ENCODE data around the gene PAQR3.
A peak's percentile ranks its signal among the peaks of the same experiment; 100 is the strongest.
"Not testable (repeated sequence)": the region's sequence is repeated elsewhere in the genome, so short reads cannot be mapped to it uniquely, and the experiment has no call there.

The PAQR3 gene

DNA sequence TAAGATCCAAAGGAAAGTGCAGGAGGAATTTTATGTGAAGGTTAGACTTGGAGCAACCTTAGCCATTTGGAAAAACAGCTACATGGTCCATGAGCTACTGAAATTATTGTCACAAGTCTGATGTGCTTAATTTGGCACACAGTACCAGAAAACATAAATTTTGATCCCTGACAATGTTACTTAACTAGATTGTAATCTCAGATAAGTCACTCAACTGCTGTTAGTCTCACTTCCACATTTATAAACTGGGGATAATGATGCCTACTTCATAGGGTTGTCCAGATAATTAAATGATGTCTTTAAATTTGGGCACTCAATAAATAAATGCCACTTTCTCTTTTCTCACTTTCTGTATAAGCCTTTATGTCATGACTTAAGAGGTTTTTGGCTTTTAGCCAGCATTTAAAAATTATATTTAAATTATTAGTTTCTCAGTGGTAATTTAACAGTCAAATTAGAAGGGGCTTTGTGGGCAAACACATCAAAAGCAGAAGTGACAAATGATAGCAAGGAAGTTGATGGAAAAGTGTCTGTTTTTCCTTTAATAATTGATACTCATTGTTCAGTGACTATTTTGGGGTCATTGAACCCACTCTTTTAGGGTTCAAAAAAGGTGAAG, 58.3 kb downstream of the PAQR3 start:
- TF ChIP-seq, protein P1, sequence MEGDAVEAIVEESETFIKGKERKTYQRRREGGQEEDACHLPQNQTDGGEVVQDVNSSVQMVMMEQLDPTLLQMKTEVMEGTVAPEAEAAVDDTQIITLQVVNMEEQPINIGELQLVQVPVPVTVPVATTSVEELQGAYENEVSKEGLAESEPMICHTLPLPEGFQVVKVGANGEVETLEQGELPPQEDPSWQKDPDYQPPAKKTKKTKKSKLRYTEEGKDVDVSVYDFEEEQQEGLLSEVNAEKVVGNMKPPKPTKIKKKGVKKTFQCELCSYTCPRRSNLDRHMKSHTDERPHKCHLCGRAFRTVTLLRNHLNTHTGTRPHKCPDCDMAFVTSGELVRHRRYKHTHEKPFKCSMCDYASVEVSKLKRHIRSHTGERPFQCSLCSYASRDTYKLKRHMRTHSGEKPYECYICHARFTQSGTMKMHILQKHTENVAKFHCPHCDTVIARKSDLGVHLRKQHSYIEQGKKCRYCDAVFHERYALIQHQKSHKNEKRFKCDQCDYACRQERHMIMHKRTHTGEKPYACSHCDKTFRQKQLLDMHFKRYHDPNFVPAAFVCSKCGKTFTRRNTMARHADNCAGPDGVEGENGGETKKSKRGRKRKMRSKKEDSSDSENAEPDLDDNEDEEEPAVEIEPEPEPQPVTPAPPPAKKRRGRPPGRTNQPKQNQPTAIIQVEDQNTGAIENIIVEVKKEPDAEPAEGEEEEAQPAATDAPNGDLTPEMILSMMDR (conservative IDR thresholded peaks at IDR 0.05; ENCODE audit: low read depth, low read length): no peak
- H3K4me3 ChIP-seq (ENCODE audit: low read length): no peak overlapping the region
- no peak for DNase-seq (ENCODE audit: low read depth)

DNA sequence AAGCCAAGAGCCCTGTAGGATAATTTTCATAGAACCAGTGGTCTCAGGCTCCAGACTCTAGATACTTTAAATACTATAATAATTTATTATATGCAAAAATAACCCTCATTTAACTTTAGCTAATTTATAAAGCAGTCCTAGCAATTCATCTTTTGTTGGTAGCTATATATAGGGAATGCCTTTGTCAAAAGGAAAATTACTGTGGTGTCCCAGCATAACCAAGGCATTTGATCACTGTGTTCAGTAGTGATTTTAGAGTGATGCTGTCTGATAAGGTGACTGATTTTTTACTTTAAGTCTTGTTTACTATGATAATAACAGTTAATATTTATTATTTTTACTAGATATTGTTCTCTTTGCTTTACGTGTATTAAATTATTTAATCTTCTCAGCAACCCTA, 61.2 kb downstream of the PAQR3 start:
- DNase-seq (ENCODE audit: low read depth): no peak
- no peak overlapping the region for H3K4me3 ChIP-seq (ENCODE audit: low read length)
- TF ChIP-seq, protein P1 (conservative IDR thresholded peaks at IDR 0.05; ENCODE audit: low read depth, low read length): no peak

DNA sequence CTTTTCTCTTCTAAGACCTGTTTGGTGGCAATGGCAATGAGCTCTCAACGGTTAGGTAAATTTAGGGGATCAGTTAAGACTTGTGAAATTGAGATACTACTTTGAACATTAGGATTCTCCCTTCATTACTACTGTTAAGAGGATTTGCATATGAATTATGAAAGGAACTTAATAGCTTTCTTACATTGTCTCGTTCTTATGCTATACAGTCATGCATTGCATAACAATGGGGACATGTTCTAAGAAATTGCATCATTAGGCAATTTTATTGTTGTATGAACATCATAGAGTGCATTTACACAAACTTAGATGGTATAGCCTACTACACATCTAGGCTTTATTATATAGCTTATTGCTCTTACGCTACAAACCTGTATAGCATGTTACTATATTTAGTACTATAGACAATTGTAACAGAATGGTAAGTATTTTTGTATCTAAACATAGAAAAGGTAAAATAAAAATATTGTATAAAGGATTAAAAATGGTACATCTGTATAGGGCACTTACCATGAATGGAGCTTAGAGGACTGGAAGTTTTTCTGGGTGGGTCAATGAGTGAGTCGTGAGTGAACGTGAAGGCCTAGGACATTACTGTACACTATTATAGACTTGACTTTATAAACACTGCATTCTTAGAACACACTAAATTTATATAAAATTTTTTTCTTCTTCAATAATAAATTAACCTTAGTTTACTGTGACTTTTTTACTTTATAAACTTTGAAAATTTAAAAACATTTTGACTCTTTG, 62.5 kb downstream of the PAQR3 start:
- no peak overlapping the region for H3K4me3 ChIP-seq (ENCODE audit: low read length)
- TF ChIP-seq, protein P1 (conservative IDR thresholded peaks at IDR 0.05; ENCODE audit: low read depth, low read length): no peak
- no peak for DNase-seq (ENCODE audit: low read depth)

DNA sequence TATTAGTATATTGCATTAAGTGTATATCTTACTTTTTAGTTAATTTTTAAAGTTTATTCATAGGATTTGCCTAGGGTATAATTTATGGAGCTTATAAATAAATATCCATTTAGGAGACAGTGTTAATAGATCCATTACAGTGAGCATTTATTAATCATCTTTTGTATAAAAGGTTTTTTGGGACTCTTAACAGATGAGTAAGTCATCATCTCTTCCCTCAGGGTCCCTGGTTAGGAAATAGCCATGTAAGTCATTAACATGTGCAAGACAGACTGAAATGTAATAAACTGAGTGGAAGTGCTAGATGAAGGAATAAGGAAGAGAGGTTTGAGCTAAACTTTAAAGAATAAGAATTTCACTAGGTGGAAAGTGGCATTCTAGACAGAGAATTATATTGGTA, 69.2 kb downstream of the PAQR3 start:
- TF ChIP-seq, protein P1 (conservative IDR thresholded peaks at IDR 0.05; ENCODE audit: low read depth, low read length): no peak
- no peak for DNase-seq (ENCODE audit: low read depth)
- no peak overlapping the region for H3K4me3 ChIP-seq (ENCODE audit: low read length)

DNA sequence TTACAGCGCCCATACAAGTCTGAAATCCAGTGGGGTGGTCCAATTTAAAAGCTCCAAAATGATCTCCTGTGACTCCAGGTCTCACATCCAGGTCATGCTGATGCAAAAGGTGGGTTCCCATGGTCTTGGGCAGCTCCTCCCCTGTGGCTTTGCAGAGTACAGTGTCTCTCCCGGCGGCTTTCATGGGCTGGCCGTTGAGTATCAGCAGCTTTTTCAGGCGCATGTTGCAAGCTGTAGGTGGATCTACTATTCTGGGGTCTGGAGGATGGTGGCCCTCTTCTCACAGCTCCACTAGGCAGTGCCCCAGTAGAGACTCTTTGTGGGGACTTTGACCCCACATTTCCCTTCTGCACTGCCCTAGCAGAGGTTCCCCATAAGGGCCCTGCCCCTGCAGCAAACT, 70.5 kb downstream of the PAQR3 start:
- H3K4me3 ChIP-seq (ENCODE audit: low read length); DNase-seq (ENCODE audit: low read depth): not testable (repeated sequence)

DNA sequence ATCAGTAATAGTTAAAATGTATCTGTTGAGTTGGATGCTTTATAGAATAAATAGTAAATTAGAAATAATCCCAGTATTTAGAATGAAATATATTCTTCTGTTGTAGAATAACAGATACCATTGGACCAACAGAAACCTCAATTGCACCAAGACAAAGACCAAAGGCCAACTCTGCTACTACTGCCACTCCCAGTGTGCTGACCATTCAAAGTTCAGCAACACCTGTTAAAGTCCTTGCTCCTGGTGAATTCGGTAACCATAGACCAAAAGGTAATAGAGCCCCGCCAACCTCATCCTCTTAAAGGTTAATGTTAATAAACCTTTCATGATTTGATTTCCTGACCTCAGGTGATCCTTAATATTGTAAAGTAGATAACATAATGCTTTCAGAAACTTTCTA, 73.8 kb downstream of the PAQR3 start:
- H3K4me3 ChIP-seq (ENCODE audit: low read length): no peak overlapping the region
- no peak for DNase-seq (ENCODE audit: low read depth)

DNA sequence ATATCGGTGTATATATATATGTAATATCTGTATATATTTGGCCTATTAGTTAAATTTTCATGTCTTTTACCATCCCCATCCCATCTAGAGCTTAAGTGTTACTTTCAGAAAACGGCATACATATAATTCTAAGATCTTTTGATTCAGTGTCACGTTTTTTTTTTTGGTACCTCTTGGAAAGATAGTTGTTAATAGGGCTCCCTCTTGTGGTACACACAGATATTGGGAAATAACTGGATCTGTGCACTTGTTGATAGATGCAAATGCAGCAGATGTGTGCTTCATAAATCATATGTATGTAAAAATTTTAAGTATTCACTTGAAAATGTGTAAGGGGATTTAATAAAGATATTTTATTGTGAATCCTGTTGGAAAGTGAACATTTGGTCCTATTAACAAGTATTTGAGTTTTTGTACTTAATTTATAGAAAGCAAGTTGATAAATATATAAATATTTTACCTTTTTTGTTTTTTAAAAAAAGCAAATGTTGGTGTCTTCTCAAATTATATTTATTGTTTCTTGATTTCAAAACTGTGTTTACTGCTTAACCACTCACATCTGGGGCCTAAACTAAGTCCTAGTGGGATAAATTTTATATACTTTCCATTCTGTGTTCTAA, 74.7 kb downstream of the PAQR3 start:
- H3K4me3 ChIP-seq (ENCODE audit: low read length): no peak overlapping the region
- peak; percentile 39 for DNase-seq (ENCODE audit: low read depth)
- TF ChIP-seq, protein P1 (conservative IDR thresholded peaks at IDR 0.05; ENCODE audit: low read depth, low read length): peak; percentile 65

More for the DNA sequence above, 73.8 kb downstream of the PAQR3 start:
- TF ChIP-seq, protein P1 (conservative IDR thresholded peaks at IDR 0.05; ENCODE audit: low read depth, low read length): no peak
